ENCODE measurements around the gene FIGLA.

DNA sequence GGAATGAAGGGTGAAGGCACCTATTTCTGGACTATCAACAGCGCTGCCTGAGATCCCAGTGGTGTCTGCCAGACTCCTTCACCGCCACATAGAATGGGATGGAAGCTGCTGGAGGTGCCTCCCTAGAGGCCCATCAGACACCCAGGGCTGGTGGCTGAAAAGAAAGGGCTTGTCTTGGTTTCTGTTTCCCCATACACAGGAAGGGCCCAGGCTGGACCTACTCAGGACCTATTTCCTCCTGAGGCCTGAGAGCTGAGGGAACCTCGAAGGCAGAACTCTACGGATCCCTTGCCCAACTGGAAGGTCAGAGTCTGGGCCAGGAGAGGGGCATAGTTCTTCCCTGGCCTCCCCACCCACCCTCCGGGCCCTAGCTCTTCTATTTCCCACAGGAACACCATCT, 32.8 kb upstream of the FIGLA start:
- TF ChIP-seq, protein P1, sequence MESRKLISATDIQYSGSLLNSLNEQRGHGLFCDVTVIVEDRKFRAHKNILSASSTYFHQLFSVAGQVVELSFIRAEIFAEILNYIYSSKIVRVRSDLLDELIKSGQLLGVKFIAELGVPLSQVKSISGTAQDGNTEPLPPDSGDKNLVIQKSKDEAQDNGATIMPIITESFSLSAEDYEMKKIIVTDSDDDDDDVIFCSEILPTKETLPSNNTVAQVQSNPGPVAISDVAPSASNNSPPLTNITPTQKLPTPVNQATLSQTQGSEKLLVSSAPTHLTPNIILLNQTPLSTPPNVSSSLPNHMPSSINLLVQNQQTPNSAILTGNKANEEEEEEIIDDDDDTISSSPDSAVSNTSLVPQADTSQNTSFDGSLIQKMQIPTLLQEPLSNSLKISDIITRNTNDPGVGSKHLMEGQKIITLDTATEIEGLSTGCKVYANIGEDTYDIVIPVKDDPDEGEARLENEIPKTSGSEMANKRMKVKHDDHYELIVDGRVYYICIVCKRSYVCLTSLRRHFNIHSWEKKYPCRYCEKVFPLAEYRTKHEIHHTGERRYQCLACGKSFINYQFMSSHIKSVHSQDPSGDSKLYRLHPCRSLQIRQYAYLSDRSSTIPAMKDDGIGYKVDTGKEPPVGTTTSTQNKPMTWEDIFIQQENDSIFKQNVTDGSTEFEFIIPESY (IDR thresholded peaks at IDR 0.05; ENCODE audit: borderline replicate concordance, low read depth) = no peak
- TF ChIP-seq, protein P2, sequence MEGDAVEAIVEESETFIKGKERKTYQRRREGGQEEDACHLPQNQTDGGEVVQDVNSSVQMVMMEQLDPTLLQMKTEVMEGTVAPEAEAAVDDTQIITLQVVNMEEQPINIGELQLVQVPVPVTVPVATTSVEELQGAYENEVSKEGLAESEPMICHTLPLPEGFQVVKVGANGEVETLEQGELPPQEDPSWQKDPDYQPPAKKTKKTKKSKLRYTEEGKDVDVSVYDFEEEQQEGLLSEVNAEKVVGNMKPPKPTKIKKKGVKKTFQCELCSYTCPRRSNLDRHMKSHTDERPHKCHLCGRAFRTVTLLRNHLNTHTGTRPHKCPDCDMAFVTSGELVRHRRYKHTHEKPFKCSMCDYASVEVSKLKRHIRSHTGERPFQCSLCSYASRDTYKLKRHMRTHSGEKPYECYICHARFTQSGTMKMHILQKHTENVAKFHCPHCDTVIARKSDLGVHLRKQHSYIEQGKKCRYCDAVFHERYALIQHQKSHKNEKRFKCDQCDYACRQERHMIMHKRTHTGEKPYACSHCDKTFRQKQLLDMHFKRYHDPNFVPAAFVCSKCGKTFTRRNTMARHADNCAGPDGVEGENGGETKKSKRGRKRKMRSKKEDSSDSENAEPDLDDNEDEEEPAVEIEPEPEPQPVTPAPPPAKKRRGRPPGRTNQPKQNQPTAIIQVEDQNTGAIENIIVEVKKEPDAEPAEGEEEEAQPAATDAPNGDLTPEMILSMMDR (IDR thresholded peaks at IDR 0.05) = no peak
- TF ChIP-seq POLR2AphosphoS5 (IDR thresholded peaks at IDR 0.05; ENCODE audit: low read depth, low read length) = no peak
- TF ChIP-seq SIN3A (IDR thresholded peaks at IDR 0.05; ENCODE audit: borderline replicate concordance, low read depth, low read length) = no peak
- no peak for TF ChIP-seq FOXM1 (IDR thresholded peaks at IDR 0.05; ENCODE audit: low read depth)
- TF ChIP-seq, protein P3, sequence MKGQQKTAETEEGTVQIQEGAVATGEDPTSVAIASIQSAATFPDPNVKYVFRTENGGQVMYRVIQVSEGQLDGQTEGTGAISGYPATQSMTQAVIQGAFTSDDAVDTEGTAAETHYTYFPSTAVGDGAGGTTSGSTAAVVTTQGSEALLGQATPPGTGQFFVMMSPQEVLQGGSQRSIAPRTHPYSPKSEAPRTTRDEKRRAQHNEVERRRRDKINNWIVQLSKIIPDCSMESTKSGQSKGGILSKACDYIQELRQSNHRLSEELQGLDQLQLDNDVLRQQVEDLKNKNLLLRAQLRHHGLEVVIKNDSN (IDR thresholded peaks at IDR 0.05; ENCODE audit: borderline replicate concordance, low read depth) = no peak
- no peak for TF ChIP-seq RFX5 (IDR thresholded peaks at IDR 0.05; ENCODE audit: low read length)
- TF ChIP-seq EZH2phosphoT487 (IDR thresholded peaks at IDR 0.05; ENCODE audit: borderline replicate concordance, low read depth) = no peak
- TF ChIP-seq RCOR1 (IDR thresholded peaks at IDR 0.05; ENCODE audit: low read length) = no peak
- no peak for TF ChIP-seq RAD21 (IDR thresholded peaks at IDR 0.05; ENCODE audit: low read length)
- no peak for TF ChIP-seq TAF1 (IDR thresholded peaks at IDR 0.05; ENCODE audit: borderline replicate concordance, low read depth, low read length)
- TF ChIP-seq JUND (IDR thresholded peaks at IDR 0.05) = no peak

Measured in SK-N-SH (cell line).